Measurements from ENCODE around the gene ELAVL4. TPM values are rescaled to one million over a fixed set of nuclear protein-coding genes. Genes with fewer than 3 reads are reported as not detected.

ELAVL4 gene
- polyA plus RNA-seq (ENCODE audit: insufficient read length): 3.2 TPM
- long read RNA-seq, donor 1, partial matches to known transcripts: 0 of 1 reads
- long read RNA-seq, donor 1, other reads (novel, unspliced or antisense): 0 of 1 reads
- long read RNA-seq, donor 2, partial matches to known transcripts: 0 of 1 reads
- long read RNA-seq, donor 2, other reads (novel, unspliced or antisense): 0 of 1 reads
- long read RNA-seq, donor 3, partial matches to known transcripts: 0 of 1 reads
- long read RNA-seq, donor 3, other reads (novel, unspliced or antisense): 0 of 1 reads
- long read RNA-seq, donor 4: 0 reads
- long read RNA-seq, donor 5: 0 reads
- long read RNA-seq, donor 6, partial matches to known transcripts: 0 of 1 reads
- long read RNA-seq, donor 6, other reads (novel, unspliced or antisense): 0 of 1 reads
- long read RNA-seq, donor 7, partial matches to known transcripts: 0 of 1 reads
- long read RNA-seq, donor 7, other reads (novel, unspliced or antisense): 0 of 1 reads
- long read RNA-seq, donor 8: 0 reads

DNA sequence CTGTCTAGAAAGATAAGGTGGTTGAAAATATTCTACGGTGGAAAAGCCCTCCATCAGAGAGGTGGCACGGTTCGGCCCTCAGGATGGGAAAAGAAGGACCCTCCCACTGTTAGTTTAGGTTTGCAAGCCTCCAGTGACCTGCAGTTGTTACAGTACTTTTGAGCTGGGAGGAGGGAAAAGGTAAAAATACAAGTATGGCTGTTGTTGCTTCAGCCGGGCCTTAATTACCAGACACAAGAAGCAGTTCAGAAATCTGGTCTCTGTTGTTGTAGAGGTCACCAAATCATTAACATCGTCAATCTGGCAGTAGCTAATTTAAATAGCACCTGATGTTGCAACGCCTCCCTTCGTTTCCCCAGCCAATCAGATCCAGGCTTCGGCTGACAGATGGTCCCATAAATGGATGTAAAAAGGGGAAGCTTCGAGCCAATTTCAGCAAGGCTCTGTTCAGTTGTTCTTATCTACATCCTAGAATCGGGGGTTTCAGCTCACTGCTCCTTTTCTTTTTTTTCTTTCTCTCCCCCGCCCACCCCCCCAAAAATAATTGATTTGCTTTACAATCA lies at the start of gene ELAVL4:
Gene ELAVL4 (plus strand): TSS at position 424 of the 563 bp plus-strand sequence. CDS start 270 bp downstream, outside the sequence.
- DNase-seq: no peak

GRCh38 chr1:50060279-50060678 lies 48.4 kb upstream of the ELAVL4 start:
- no peak for DNase-seq

DNA sequence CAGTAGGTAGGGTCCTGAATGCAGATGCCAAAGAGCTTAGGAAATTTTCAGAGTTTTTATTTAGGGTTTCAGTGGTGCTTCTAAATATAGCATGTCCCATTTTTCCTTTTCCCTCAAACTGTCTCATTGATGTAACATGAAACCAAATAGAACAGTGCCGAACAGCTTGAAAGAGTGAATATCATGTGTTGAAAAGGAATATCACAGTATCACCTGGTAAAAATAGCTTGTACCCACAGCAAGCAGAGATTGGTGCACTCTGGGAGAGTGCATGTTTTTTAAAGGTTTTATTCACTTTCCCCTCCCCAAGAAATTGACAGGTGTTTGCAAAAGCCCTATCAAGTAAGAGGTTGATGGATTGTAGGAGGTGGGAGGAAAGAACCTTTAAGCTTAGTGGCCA lies 41.9 kb upstream of the ELAVL4 start:
- DNase-seq: no peak

DNA sequence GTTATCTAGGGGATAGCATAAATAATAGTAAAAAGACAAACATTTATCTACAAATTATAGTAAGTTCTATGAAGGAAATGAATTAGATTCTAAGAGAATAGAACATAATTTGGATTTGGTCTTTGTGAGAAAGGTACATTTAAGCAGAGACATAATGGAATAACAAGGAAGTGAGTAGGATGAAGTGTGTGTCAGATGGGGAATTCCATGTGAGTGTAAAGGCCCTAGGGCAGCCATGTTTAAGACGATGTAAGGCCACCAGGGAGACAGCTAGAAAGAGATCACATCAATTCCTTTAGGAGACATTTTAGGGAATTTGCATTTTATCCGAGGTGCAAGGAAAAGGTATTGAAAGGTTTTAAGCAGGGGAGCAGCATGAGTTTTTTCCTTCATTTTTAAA lies 33.8 kb upstream of the ELAVL4 start:
- DNase-seq: no peak

- no peak for DNase-seq
Measured at GRCh38 chr1:50077273-50077672, 31.4 kb upstream of the ELAVL4 start.

GRCh38 chr1:50080904-50081586 lies 27.7 kb upstream of the ELAVL4 start:
- peak; percentile 21 for DNase-seq

DNA sequence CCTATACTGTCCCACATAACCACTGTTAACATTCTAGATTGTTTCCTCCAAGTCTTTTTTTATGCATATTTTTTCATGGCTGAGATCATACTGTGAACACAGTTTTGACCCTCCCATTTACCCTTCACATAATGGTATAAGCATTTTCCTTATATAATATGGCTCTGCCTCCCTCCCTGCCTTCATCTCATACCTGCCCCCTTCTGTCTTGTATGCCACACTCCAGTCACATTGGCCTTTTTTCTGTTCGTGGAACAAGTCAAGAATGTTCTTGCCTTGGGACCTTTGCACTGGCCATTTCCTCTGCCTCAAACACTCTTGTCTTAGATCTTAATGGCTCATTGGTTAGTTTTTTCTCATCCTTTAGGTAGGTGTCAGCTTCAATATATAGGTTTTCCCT lies 24.3 kb upstream of the ELAVL4 start:
- no peak for DNase-seq

- DNase-seq: no peak
Measured at GRCh38 chr1:50091068-50091467, 17.7 kb upstream of the ELAVL4 start.

DNA sequence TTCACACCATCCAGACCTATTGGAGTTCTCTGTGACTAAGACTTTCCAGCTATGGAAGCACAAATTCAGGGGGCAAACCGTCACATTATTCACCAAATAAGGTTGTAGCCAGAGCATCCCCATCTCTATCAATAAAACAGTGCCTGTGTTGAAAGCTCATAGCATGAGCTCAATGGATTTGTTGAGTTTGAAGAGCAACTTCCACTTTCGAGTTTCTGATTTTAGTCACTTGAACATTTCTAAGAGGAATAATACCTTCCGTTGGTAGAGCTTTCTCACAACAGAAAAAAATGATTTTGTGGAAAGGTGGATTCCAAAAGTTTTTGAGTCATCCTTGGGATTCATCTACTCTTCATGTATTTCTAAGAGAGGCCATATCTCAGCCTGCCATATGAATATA lies 13.0 kb upstream of the ELAVL4 start:
- no peak for DNase-seq

DNA sequence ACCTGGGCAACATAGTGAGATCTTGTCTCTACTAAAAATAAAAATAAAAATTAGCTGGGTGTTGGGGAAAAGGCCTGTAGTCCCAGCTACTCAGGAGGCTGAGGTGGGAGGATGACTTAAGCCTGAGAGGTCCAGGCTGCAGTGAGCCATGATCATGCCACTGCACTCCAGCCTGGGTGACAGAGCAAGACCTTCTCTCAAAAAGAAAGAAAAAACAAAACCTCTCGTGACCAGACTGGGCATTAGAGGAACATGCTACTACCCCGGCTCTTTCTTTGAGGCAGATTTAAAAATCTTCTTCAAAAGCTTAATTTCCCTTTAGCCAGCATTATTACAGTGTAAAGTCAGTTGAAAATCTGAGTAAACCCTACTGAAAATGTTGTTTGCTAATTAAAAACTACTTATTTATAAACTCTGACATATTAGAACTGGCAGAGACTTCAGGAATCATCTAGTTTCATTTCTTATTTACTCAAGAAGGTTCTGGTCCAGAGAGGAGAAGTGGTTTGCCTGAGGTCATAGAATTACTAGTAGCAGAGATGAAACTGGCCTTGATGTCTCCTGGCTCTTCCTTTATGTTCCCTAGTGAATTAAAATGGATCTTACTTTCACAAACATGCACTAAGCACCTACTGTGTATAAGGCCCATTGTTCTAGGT lies 11.6 kb upstream of the ELAVL4 start:
- DNase-seq: no peak

GRCh38 chr1:50097791-50098190 lies 10.9 kb upstream of the ELAVL4 start:
- no peak for DNase-seq

DNA sequence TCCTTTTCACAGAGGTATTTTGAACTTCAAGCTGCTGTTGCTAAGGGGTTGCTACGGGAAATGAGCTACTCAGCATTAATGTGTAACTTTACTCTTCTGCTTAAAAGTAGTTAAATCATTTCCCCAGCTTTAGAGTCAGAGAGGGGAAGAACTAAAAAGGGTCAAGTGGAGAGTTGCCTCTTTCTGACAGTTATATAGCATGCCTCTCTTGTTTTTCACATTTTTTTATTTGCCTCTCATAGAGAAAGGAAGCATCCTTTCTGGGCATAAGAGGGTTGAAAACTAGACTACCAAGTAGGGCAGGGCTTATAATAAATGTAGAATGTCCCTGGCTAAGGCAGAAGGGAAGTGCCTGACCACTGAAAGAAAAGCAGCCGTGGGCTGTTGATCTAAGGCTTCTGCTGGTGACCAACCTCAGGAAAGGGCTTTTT lies 10.1 kb upstream of the ELAVL4 start:
- DNase-seq: no peak

- no peak for DNase-seq
Measured at GRCh38 chr1:50099654-50100053, 9.1 kb upstream of the ELAVL4 start.

GRCh38 chr1:50103615-50104081 lies 5.1 kb upstream of the ELAVL4 start:
- DNase-seq: no peak

DNA sequence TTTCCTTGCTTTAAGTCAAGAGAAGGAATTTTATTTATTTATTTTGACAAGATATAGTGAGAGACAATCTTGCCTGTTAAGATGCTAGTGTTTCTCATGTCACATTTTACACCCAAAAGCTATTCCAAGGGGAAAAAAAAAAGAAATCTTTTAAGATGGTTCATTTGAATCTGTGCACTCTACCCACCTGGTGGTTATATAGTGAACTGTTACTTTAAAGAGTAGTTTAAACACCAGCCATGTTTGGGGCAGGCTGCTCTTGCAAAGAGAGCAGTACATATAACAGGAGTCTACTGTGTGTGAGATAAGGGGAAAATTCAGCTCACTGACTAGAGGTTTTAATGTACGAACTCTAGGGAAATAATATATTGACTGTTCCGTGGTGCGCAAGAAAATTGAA lies 3.3 kb upstream of the ELAVL4 start:
- no peak for DNase-seq

- no peak for DNase-seq
Measured at GRCh38 chr1:50106095-50106761, 2.5 kb upstream of the ELAVL4 start.

- no peak for DNase-seq
Measured at GRCh38 chr1:50109116-50109515, 396 bp downstream of the ELAVL4 start.

GRCh38 chr1:50109647-50110075 lies 941 bp downstream of the ELAVL4 start:
- DNase-seq: peak; percentile 68

- DNase-seq: no peak
Measured at GRCh38 chr1:50110151-50110550, 1.4 kb downstream of the ELAVL4 start.

DNA sequence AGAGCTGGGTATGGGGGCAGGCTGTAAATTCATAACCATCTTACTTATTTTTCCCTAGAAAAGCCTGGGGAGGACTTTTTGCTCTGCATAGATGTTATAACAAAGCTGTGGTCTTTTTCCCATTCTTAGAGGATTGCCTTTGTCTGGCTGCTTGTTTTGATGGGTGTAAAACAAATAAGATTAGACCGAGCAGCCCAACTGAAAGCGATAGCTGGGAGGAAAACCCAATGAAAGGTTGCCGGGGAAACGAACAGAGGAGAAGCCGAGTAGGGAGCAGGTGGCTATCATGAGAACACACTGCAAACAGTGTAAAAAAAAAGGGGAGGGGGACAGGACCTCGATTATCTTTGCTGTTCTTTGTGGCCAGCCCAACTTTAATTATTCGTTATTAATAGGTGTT lies 1.9 kb downstream of the ELAVL4 start:
- no peak for DNase-seq

DNA sequence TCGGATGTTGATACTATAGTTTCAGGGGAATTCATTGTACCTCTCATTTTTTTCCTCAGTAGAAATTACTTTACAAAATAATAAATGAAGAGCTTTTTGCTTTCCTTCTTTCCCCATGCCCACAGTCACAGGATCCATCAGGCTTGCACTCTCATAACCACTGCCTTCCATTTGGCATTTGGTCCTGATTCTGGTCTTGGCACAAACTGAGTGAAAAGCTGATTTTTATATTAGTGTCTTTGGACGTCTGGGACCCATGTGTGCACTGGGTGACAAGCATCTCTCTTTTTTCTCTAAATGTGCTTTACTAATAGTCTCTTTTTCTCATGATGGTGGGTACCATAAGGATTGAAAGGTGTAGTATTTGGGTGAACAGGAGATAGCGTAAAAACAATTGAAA lies 2.8 kb downstream of the ELAVL4 start:
- DNase-seq: no peak

DNA sequence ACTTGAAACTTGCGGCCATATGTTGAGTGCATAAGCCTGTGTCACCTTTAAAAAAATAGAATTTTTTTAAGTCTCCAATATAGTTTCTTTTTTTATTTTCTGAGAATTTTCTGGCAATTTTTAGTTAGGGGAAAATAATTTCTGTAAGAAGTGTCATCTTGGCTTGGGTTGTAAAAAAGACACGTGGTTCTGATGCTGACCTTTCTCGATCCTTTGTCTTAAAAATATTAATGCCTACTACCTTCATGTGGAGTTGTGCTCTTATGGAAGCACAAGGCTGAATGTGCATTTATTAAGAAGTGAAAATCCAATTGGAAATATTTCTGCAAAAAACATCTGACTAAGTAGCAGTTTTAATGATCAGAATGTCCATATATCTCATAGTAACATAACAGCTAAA lies 3.5 kb downstream of the ELAVL4 start:
- no peak for DNase-seq

All from left kidney (tissue), 8 donors.